Measurements from ENCODE around the gene XK. TPM values are rescaled to one million over a fixed set of nuclear protein-coding genes. Genes with fewer than 3 reads are reported as not detected.

The XK gene
- total RNA-seq, 4 donors from 2014 or later, result 1.1 to 2.3 (median 1.7) TPM

- no peak for DNase-seq (ENCODE audit: low spot score in 2 of 2)
- 62% methylated on average over 4 of the region's 4 CpGs for WGBS
- no peak overlapping the region for H3K4me3 ChIP-seq
- H3K36me3 ChIP-seq, result no peaks in the 10 kb centered on the region
- no peak overlapping the region for H3K27ac ChIP-seq
- no peaks in the 10 kb centered on the region for H3K4me1 ChIP-seq
- TF ChIP-seq POLR2A (IDR thresholded peaks at IDR 0.05) (no peak), CTCF (IDR thresholded peaks at IDR 0.05) (no peak), POLR2AphosphoS5 (IDR thresholded peaks at IDR 0.05) (no peak), EP300 (IDR thresholded peaks at IDR 0.05) (no peak)
- H3K27me3 ChIP-seq, result no peaks in the 10 kb centered on the region
- H3K9me3 ChIP-seq, result no peaks in the 10 kb centered on the region
Observed at GRCh38 chrX:37658343-37659030, 27.1 kb upstream of the XK start.

- no peaks in the 10 kb centered on the region for H3K36me3 ChIP-seq
- no peaks in the 10 kb centered on the region for H3K4me1 ChIP-seq
- DNase-seq (ENCODE audit: low spot score in 2 of 2), result no peak
- TF ChIP-seq EP300 (IDR thresholded peaks at IDR 0.05), result no peak
- no peak for TF ChIP-seq POLR2A (IDR thresholded peaks at IDR 0.05)
- TF ChIP-seq CTCF (IDR thresholded peaks at IDR 0.05), result no peak
- TF ChIP-seq POLR2AphosphoS5 (IDR thresholded peaks at IDR 0.05), result no peak
- no peaks in the 10 kb centered on the region for H3K27me3 ChIP-seq
- no peaks in the 10 kb centered on the region for H3K9me3 ChIP-seq
- no peak overlapping the region for H3K27ac ChIP-seq
- H3K4me3 ChIP-seq, result no peak overlapping the region
- WGBS, result 82% methylated on average over 1 of the region's 1 CpG
Observed at GRCh38 chrX:37659047-37659446, 26.5 kb upstream of the XK start.

GRCh38 chrX:37662181-37662580 lies 23.4 kb upstream of the XK start:
- no peak for DNase-seq (ENCODE audit: low spot score in 2 of 2)
- Histone ChIP-seq H3K4me3 (no peak overlapping the region), H3K9me3 (no peaks in the 10 kb centered on the region), H3K27ac (no peak overlapping the region), H3K36me3 (no peaks in the 10 kb centered on the region), H3K4me1 (no peaks in the 10 kb centered on the region), H3K27me3 (no peaks in the 10 kb centered on the region)
- WGBS, result 86% methylated on average over 4 of the region's 4 CpGs
- TF ChIP-seq EP300 (IDR thresholded peaks at IDR 0.05), result no peak
- TF ChIP-seq POLR2AphosphoS5 (IDR thresholded peaks at IDR 0.05), result no peak
- TF ChIP-seq CTCF (IDR thresholded peaks at IDR 0.05), result no peak
- TF ChIP-seq POLR2A (IDR thresholded peaks at IDR 0.05), result no peak

GRCh38 chrX:37666516-37666915 lies 19.1 kb upstream of the XK start:
- DNase-seq (ENCODE audit: low spot score in 2 of 2), result no peak
- H3K4me1 ChIP-seq, result no peaks in the 10 kb centered on the region
- H3K4me3 ChIP-seq, result no peak overlapping the region
- no peak for TF ChIP-seq POLR2AphosphoS5 (IDR thresholded peaks at IDR 0.05)
- TF ChIP-seq EP300 (IDR thresholded peaks at IDR 0.05), result no peak
- no peak for TF ChIP-seq POLR2A (IDR thresholded peaks at IDR 0.05)
- TF ChIP-seq CTCF (IDR thresholded peaks at IDR 0.05), result no peak
- H3K27ac ChIP-seq, result no peak overlapping the region
- no peaks in the 10 kb centered on the region for H3K27me3 ChIP-seq
- no peaks in the 10 kb centered on the region for H3K36me3 ChIP-seq
- no peaks in the 10 kb centered on the region for H3K9me3 ChIP-seq

- H3K27me3 ChIP-seq, result no peaks in the 10 kb centered on the region
- H3K4me3 ChIP-seq, result no peak overlapping the region
- H3K27ac ChIP-seq, result no peak overlapping the region
- WGBS, result 81% methylated on average over 6 of the region's 6 CpGs
- TF ChIP-seq POLR2AphosphoS5 (IDR thresholded peaks at IDR 0.05), result no peak
- TF ChIP-seq POLR2A (IDR thresholded peaks at IDR 0.05), result no peak
- no peak for TF ChIP-seq CTCF (IDR thresholded peaks at IDR 0.05)
- no peak for TF ChIP-seq EP300 (IDR thresholded peaks at IDR 0.05)
- no peaks in the 10 kb centered on the region for H3K9me3 ChIP-seq
- H3K36me3 ChIP-seq, result no peaks in the 10 kb centered on the region
- H3K4me1 ChIP-seq, result no peaks in the 10 kb centered on the region
- DNase-seq (ENCODE audit: low spot score in 2 of 2), result no peak
Observed at GRCh38 chrX:37667141-37667540, 18.4 kb upstream of the XK start.
